BLaER1 (cell line): ENCODE data around the gene SENP5.
A peak's percentile ranks its signal among the peaks of the same experiment; 100 is the strongest.

Source experiments
- H3K27ac ChIP-seq: shearing (Covaris generic); formaldehyde crosslinking; 2 replicates; pipeline ENCODE4 v1.8.1; 2022
- H3K27me3 ChIP-seq: shearing (Covaris generic); formaldehyde crosslinking; 2 replicates; pipeline ENCODE4 v1.8.1; 2022
- H3K36me3 ChIP-seq: shearing (Covaris generic); formaldehyde crosslinking; 2 replicates; pipeline ENCODE4 v1.8.1; 2022
- H3K4me1 ChIP-seq: shearing (Covaris generic); formaldehyde crosslinking; 2 replicates; pipeline ENCODE4 v1.8.1; 2022
- H3K4me2 ChIP-seq: shearing (Covaris generic); formaldehyde crosslinking; 2 replicates; pipeline ENCODE4 v1.8.1; 2022
- H3K4me3 ChIP-seq: shearing (Covaris generic); formaldehyde crosslinking; 2 replicates; pipeline ENCODE4 v1.8.1; 2022
- H3K9ac ChIP-seq: shearing (Covaris generic); formaldehyde crosslinking; 2 replicates; pipeline ENCODE4 v1.8.1; 2022
- H3K9me3 ChIP-seq: shearing (Covaris generic); formaldehyde crosslinking; 2 replicates; pipeline ENCODE4 v1.8.1; 2022
- H4K20me1 ChIP-seq: shearing (Covaris generic); formaldehyde crosslinking; 2 replicates; pipeline ENCODE4 v1.8.1; 2022
- Cebpa-rat ChIP-seq: shearing (Covaris generic); IDR thresholded peaks from 2 replicates; pipeline ENCODE4 v1.8.1; 2022

The SENP5 gene

GRCh38 chr3:196920733-196921132 is 53.0 kb downstream of the SENP5 start:
- no peaks in the 10 kb centered on the region for H3K4me1 ChIP-seq
- peaks cover 24% of the 10 kb centered on the region for H3K9me3 ChIP-seq
- no peak overlapping the region for H3K27ac ChIP-seq
- H3K27me3 ChIP-seq: no peaks in the 10 kb centered on the region
- H3K4me3 ChIP-seq: no peak overlapping the region
- H4K20me1 ChIP-seq: no peaks in the 10 kb centered on the region
- no peak overlapping the region for H3K4me2 ChIP-seq
- no peak overlapping the region for H3K9ac ChIP-seq
- TF ChIP-seq Cebpa-rat: no peak
- H3K36me3 ChIP-seq: peaks cover 60% of the 10 kb centered on the region

GRCh38 chr3:196927571-196928453 is 60.1 kb downstream of the SENP5 start:
- H3K27ac ChIP-seq: peak overlapping the region; percentile 58
- peak overlapping the region; percentile 21; the same call in 1 of the 2 replicates for H3K9ac ChIP-seq
- no peaks in the 10 kb centered on the region for H3K9me3 ChIP-seq
- peak overlapping the region; percentile 62 for H3K4me2 ChIP-seq
- H3K4me1 ChIP-seq: peaks cover 60% of the 10 kb centered on the region
- H3K36me3 ChIP-seq: peaks cover 54% of the 10 kb centered on the region
- H4K20me1 ChIP-seq: no peaks in the 10 kb centered on the region
- H3K4me3 ChIP-seq: no peak overlapping the region
- no peak for TF ChIP-seq Cebpa-rat
- H3K27me3 ChIP-seq: no peaks in the 10 kb centered on the region

GRCh38 chr3:196931157-196931556 is 63.4 kb downstream of the SENP5 start:
- H3K4me3 ChIP-seq: no peak overlapping the region
- H4K20me1 ChIP-seq: no peaks in the 10 kb centered on the region
- no peaks in the 10 kb centered on the region for H3K27me3 ChIP-seq
- TF ChIP-seq Cebpa-rat: no peak
- no peaks in the 10 kb centered on the region for H3K9me3 ChIP-seq
- peak overlapping the region; percentile 42; the same call in 1 of the 2 replicates for H3K9ac ChIP-seq
- peaks cover 70% of the 10 kb centered on the region for H3K36me3 ChIP-seq
- peak overlapping the region; percentile 78 for H3K4me2 ChIP-seq
- peak overlapping the region; percentile 65 for H3K27ac ChIP-seq
- H3K4me1 ChIP-seq: peaks cover 70% of the 10 kb centered on the region

- no peaks in the 10 kb centered on the region for H3K9me3 ChIP-seq
- peaks cover 78% of the 10 kb centered on the region for H3K36me3 ChIP-seq
- TF ChIP-seq Cebpa-rat: no peak
- H3K4me2 ChIP-seq: peak overlapping the region; percentile 78
- H3K4me3 ChIP-seq: no peak overlapping the region
- H3K9ac ChIP-seq: peak overlapping the region; percentile 42
- H4K20me1 ChIP-seq: no peaks in the 10 kb centered on the region
- H3K4me1 ChIP-seq: peaks cover 72% of the 10 kb centered on the region
- H3K27me3 ChIP-seq: no peaks in the 10 kb centered on the region
- peak overlapping the region; percentile 65 for H3K27ac ChIP-seq
These were observed 64.3 kb downstream of the SENP5 start for GRCh38 chr3:196931828-196932587.

- no peak overlapping the region for H3K9ac ChIP-seq
- no peaks in the 10 kb centered on the region; the same call in 1 of the 2 replicates for H4K20me1 ChIP-seq
- H3K36me3 ChIP-seq: peaks cover 84% of the 10 kb centered on the region
- no peak overlapping the region for H3K27ac ChIP-seq
- peaks cover 72% of the 10 kb centered on the region for H3K4me1 ChIP-seq
- H3K9me3 ChIP-seq: no peaks in the 10 kb centered on the region
- no peak overlapping the region for H3K4me3 ChIP-seq
- no peak for TF ChIP-seq Cebpa-rat
- H3K27me3 ChIP-seq: no peaks in the 10 kb centered on the region
- H3K4me2 ChIP-seq: peak overlapping the region; percentile 78
These were observed 64.9 kb downstream of the SENP5 start for GRCh38 chr3:196932600-196932999.

GRCh38 chr3:196936288-196936687 is 68.6 kb downstream of the SENP5 start:
- H3K9me3 ChIP-seq: no peaks in the 10 kb centered on the region
- TF ChIP-seq Cebpa-rat: no peak

GRCh38 chr3:196938124-196938523 is 70.4 kb downstream of the SENP5 start:
- H3K36me3 ChIP-seq: peaks cover 52% of the 10 kb centered on the region
- peak overlapping the region; percentile 84 for H3K4me2 ChIP-seq
- peaks cover 39% of the 10 kb centered on the region for H4K20me1 ChIP-seq
- TF ChIP-seq Cebpa-rat: no peak
- no peaks in the 10 kb centered on the region for H3K27me3 ChIP-seq
- no peaks in the 10 kb centered on the region for H3K9me3 ChIP-seq
- peak overlapping the region; percentile 100 for H3K4me3 ChIP-seq
- peak overlapping the region; percentile 98 for H3K9ac ChIP-seq
- peak overlapping the region; percentile 98 for H3K27ac ChIP-seq
- H3K4me1 ChIP-seq: peaks cover 57% of the 10 kb centered on the region

More at GRCh38 chr3:196936288-196936687, 68.6 kb downstream of the SENP5 start:
- peak overlapping the region; percentile 98; the same call in 1 of the 2 replicates for H3K27ac ChIP-seq
- no peak overlapping the region for H3K4me2 ChIP-seq
- peaks cover 69% of the 10 kb centered on the region for H3K36me3 ChIP-seq
- peaks cover 75% of the 10 kb centered on the region for H3K4me1 ChIP-seq
- H3K27me3 ChIP-seq: no peaks in the 10 kb centered on the region
- no peak overlapping the region for H3K4me3 ChIP-seq
- peaks cover 33% of the 10 kb centered on the region; the same call in 1 of the 2 replicates for H4K20me1 ChIP-seq
- no peak overlapping the region for H3K9ac ChIP-seq

GRCh38 chr3:196938576-196938975 is 70.9 kb downstream of the SENP5 start:
- Histone ChIP-seq H3K36me3 (peaks cover 49% of the 10 kb centered on the region), H3K9ac (peak overlapping the region; percentile 98), H4K20me1 (peaks cover 44% of the 10 kb centered on the region), H3K4me3 (peak overlapping the region; percentile 100), H3K9me3 (no peaks in the 10 kb centered on the region), H3K4me2 (peak overlapping the region; percentile 84), H3K4me1 (peaks cover 60% of the 10 kb centered on the region), H3K27ac (peak overlapping the region; percentile 98), H3K27me3 (no peaks in the 10 kb centered on the region)
- TF ChIP-seq Cebpa-rat: no peak

GRCh38 chr3:196941729-196942225 is 74.1 kb downstream of the SENP5 start:
- no peaks in the 10 kb centered on the region for H3K27me3 ChIP-seq
- peak overlapping the region; percentile 100 for H3K4me3 ChIP-seq

More at GRCh38 chr3:196941729-196942225, 74.1 kb downstream of the SENP5 start:
- peaks cover 58% of the 10 kb centered on the region for H4K20me1 ChIP-seq
- H3K36me3 ChIP-seq: peaks cover 40% of the 10 kb centered on the region
- H3K9ac ChIP-seq: peak overlapping the region; percentile 98
- peak overlapping the region; percentile 84 for H3K4me2 ChIP-seq
- TF ChIP-seq Cebpa-rat: no peak
- H3K9me3 ChIP-seq: no peaks in the 10 kb centered on the region
- H3K4me1 ChIP-seq: peaks cover 58% of the 10 kb centered on the region
- H3K27ac ChIP-seq: peak overlapping the region; percentile 98
